Raji (cell line): ENCODE measurements around the gene KRT20.

Experiments
- POLR2A ChIP-seq: IDR thresholded peaks from 2 replicates; pipeline ENCODE4 v1.6.1; 2011; ENCODE audit warnings: low read depth, low read length, control low read depth; ENCODE audit not compliant: insufficient read depth

Gene KRT20

GRCh38 chr17:40884708-40885512 is at the start of gene KRT20:
KRT20 (minus strand) TSS chr17:40885242; CDS start chr17:40885185, 57 bp downstream.
- no peak for TF ChIP-seq POLR2A

- TF ChIP-seq POLR2A = no peak
These were observed 47.6 kb upstream of the KRT20 start for GRCh38 chr17:40932608-40933007.

GRCh38 chr17:40931311-40931710 is 46.3 kb upstream of the KRT20 start:
- TF ChIP-seq POLR2A = no peak

- no peak for TF ChIP-seq POLR2A
These were observed 41.3 kb upstream of the KRT20 start for GRCh38 chr17:40926341-40926740.

GRCh38 chr17:40922239-40922638 is 37.2 kb upstream of the KRT20 start:
- no peak for TF ChIP-seq POLR2A

- no peak for TF ChIP-seq POLR2A
These were observed 36.0 kb upstream of the KRT20 start for GRCh38 chr17:40921026-40921425.

GRCh38 chr17:40916366-40916765 is 31.3 kb upstream of the KRT20 start:
- no peak for TF ChIP-seq POLR2A

GRCh38 chr17:40915721-40916256 is 30.7 kb upstream of the KRT20 start:
- TF ChIP-seq POLR2A = no peak

- TF ChIP-seq POLR2A = no peak
These were observed 30.2 kb upstream of the KRT20 start for GRCh38 chr17:40915199-40915661.

GRCh38 chr17:40914075-40914855 is 29.2 kb upstream of the KRT20 start:
- no peak for TF ChIP-seq POLR2A

GRCh38 chr17:40912486-40913210 is 27.6 kb upstream of the KRT20 start:
- TF ChIP-seq POLR2A = no peak

- no peak for TF ChIP-seq POLR2A
These were observed 25.4 kb upstream of the KRT20 start for GRCh38 chr17:40910441-40910841.

GRCh38 chr17:40909755-40910154 is 24.7 kb upstream of the KRT20 start:
- TF ChIP-seq POLR2A = no peak

GRCh38 chr17:40909351-40909750 is 24.3 kb upstream of the KRT20 start:
- TF ChIP-seq POLR2A = no peak

- no peak for TF ChIP-seq POLR2A
These were observed 21.6 kb upstream of the KRT20 start for GRCh38 chr17:40906613-40907012.
